ENCODE data around the gene B3GALT6.
"Not testable (repeated sequence)": the region's sequence is repeated elsewhere in the genome, so short reads cannot be mapped to it uniquely, and the experiment has no call there.

GRCh38 chr1:1248009-1248913 lies 16.2 kb downstream of the B3GALT6 start:
- TF ChIP-seq CTCF (IDR thresholded peaks at IDR 0.05; ENCODE audit: low read depth, low read length); POLR2A (IDR thresholded peaks at IDR 0.05; ENCODE audit: extremely low read depth, insufficient read length): not testable (repeated sequence)
